CD14-positive monocyte (primary cell): ENCODE results near the gene HESX1. TPM values are rescaled to one million over a fixed set of nuclear protein-coding genes. Genes with fewer than 3 reads are reported as not detected.
A peak's percentile ranks its signal among the peaks of the same experiment; 100 is the strongest.

Experiments
- DNase-seq, 3 donors: peaks; one replicate each; pipeline ENCODE4 v3.0.0-alpha.2; 2011 to 2022
- H2AFZ ChIP-seq: 2 replicates; pipeline ENCODE4 v1.6.0; 2012; ENCODE audit warnings: mild to moderate bottlenecking, low read depth, low read length, inconsistent platforms; ENCODE audit not compliant: insufficient read depth, poor library complexity, severe bottlenecking
- H3K27ac ChIP-seq, 2 donors: 1 replicate in 1 of 2; 2 replicates in 1 of 2; pipeline ENCODE4 v1.5.1; 2012 to 2013; ENCODE audit warnings: low read length in 2 of 2, control low read depth in 1 of 2, inconsistent platforms in 1 of 2, low read depth in 1 of 2, mild to moderate bottlenecking in 1 of 2
- H3K27me3 ChIP-seq, 2 donors: one replicate each; pipeline versions ENCODE4 v1.6.0 to v1.6.1; 2011 to 2013; ENCODE audit warnings: low read length in 2 of 2; ENCODE audit not compliant: control insufficient read depth in 2 of 2, insufficient read depth in 2 of 2
- H3K36me3 ChIP-seq, 2 donors: replicated peaks in 1 of 2; 1 replicate in 1 of 2; 2 replicates in 1 of 2; pipeline versions ENCODE4 v1.5.1 to v1.6.1; 2012 to 2013; ENCODE audit warnings: low read length in 2 of 2, control low read depth in 1 of 2, inconsistent platforms in 1 of 2, mild to moderate bottlenecking in 1 of 2; ENCODE audit not compliant: insufficient read depth in 2 of 2, control insufficient read depth in 1 of 2
- H3K4me1 ChIP-seq, 2 donors: 1 replicate in 1 of 2; 2 replicates in 1 of 2; pipeline versions ENCODE4 v1.5.1 to v1.6.1; 2012 to 2013; ENCODE audit warnings: low read length in 2 of 2, control low read depth in 1 of 2, inconsistent platforms in 1 of 2, mild to moderate bottlenecking in 1 of 2, moderate library complexity in 1 of 2; ENCODE audit not compliant: insufficient read depth in 2 of 2, control insufficient read depth in 1 of 2
- H3K4me2 ChIP-seq: replicated peaks from 2 replicates; pipeline ENCODE3; 2012; ENCODE audit warnings: low read length, moderate library complexity, mild to moderate bottlenecking; ENCODE audit not compliant: poor library complexity, severe bottlenecking; ENCODE audit errors: extremely low read depth
- H3K4me3 ChIP-seq, 3 experiments: fragments of 200-600 bp in 1 of 3; sonication (generic) in 1 of 3; replicated peaks in 1 of 3; 1 replicate in 2 of 3; 2 replicates in 1 of 3; pipeline ENCODE4 v1.5.1; 2011 to 2013; ENCODE audit warnings: low read length in 3 of 3, mild to moderate bottlenecking in 3 of 3, control low read depth in 2 of 3, low read depth in 2 of 3, inconsistent platforms in 1 of 3, moderate library complexity in 1 of 3
- H3K79me2 ChIP-seq: 2 replicates; pipeline ENCODE4 v1.6.0; 2012; ENCODE audit warnings: mild to moderate bottlenecking, control low read depth, inconsistent platforms, low read length, moderate library complexity; ENCODE audit not compliant: insufficient read depth
- H3K9ac ChIP-seq: 2 replicates; pipeline ENCODE4 v1.6.0; 2017; ENCODE audit warnings: low read length, mild to moderate bottlenecking; ENCODE audit not compliant: insufficient read depth, poor library complexity, severe bottlenecking
- H3K9me3 ChIP-seq, 2 donors: replicated peaks in 1 of 2; 1 replicate in 1 of 2; 2 replicates in 1 of 2; pipeline versions ENCODE4 v1.5.1 to v1.6.1; 2012 to 2013; ENCODE audit warnings: low read length in 2 of 2, control low read depth in 1 of 2; ENCODE audit not compliant: control insufficient read depth in 1 of 2, insufficient read depth in 1 of 2
- H4K20me1 ChIP-seq: 2 replicates; pipeline ENCODE4 v1.6.0; 2012; ENCODE audit warnings: mild to moderate bottlenecking, low read length, control low read depth, moderate library complexity; ENCODE audit not compliant: insufficient read depth
- H3K27ac Mint-ChIP-seq, 7 donors: one replicate each; pipeline ENCODE4 v1.8.0; 2020; ENCODE audit warnings: mild to moderate bottlenecking in 7 of 7, mixed read lengths in 7 of 7, moderate library complexity in 6 of 7, inconsistent platforms in 2 of 7
- H3K27me3 Mint-ChIP-seq, 3 donors: one replicate each; pipeline ENCODE4 v1.8.0; 2021 to 2022; ENCODE audit warnings: low read depth in 3 of 3, mild to moderate bottlenecking in 3 of 3, mixed read lengths in 3 of 3, moderate library complexity in 3 of 3, inconsistent platforms in 1 of 3
- H3K36me3 Mint-ChIP-seq, 2 donors: one replicate each; pipeline ENCODE4 v1.8.0; 2020; ENCODE audit warnings: mixed read lengths in 2 of 2, inconsistent platforms in 1 of 2, mild to moderate bottlenecking in 1 of 2
- H3K4me1 Mint-ChIP-seq: one replicate; pipeline ENCODE4 v1.8.0; 2020; ENCODE audit warnings: mild to moderate bottlenecking, mixed read lengths
- H3K4me3 Mint-ChIP-seq, 2 donors: one replicate each; pipeline ENCODE4 v1.8.0; 2020; ENCODE audit warnings: mild to moderate bottlenecking in 2 of 2, mixed read lengths in 2 of 2, moderate library complexity in 1 of 2
- H3K9me3 Mint-ChIP-seq, 7 donors: one replicate each; pipeline ENCODE4 v1.8.0; 2020 to 2022; ENCODE audit warnings: mixed read lengths in 7 of 7, mild to moderate bottlenecking in 6 of 7, moderate library complexity in 6 of 7, inconsistent platforms in 2 of 7
- WGBS: methylation state at CpG from one replicate; pipeline ENCODE4 v1.1.5; 2013; ENCODE audit warnings: missing lambda C conversion rate; ENCODE audit not compliant: insufficient coverage; 5-methylcytosine and 5-hydroxymethylcytosine counted together
- intact Hi-C, 2 donors: fragments of 100-400 bp; cut with micrococcal nuclease; formaldehyde crosslinking; loops; one replicate each; pipeline versions ENCODE4 v1.15.0 to v1.15.1; 2023
- polyA plus RNA-seq, 3 donors: library from polyadenylated mRNA; depleted of rRNA in 1 of 3; unstranded in 2 of 3; stranded (reverse) in 1 of 3; fragments of 300-500 nt in 2 of 3; fragments of >200 nt in 1 of 3; fragmentation: Illumina TruSeq in 2 of 3; gene quantifications; 1 replicate in 2 of 3; 2 replicates in 1 of 3; pipeline ENCODE4 v1.2.3, GENCODE V29; 2012 to 2021
- TF ChIP-seq, protein P1 (sequence below): fragments of 200-600 bp; IDR thresholded peaks from one replicate; pipeline ENCODE4 v1.8.0; 2022; ENCODE audit warnings: antibody characterized with exemption, mild to moderate bottlenecking

Gene HESX1
- polyA plus RNA-seq, 3 donors: 0.22 to 0.83 (median 0.46) TPM

DNA sequence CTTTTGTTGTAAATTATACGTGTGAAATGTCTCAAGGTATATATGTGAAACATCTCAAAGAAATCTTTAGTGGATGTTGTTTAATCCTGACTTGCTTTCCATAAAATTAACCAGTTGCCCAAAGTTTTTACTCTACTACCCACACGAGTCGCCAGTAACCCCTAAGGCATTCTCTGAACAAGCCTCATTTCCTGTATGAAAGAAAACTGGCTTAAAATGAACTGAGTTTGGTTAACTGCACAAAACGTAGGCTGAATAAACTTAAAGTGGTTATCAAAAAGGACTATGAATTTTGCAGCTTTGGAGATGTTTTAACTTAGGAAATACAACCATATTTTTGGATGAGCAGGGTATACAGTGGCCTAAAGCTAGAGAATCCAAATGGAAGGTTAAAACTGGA lies 25.1 kb upstream of the HESX1 start:
- Histone ChIP-seq H3K4me1 (peaks cover 25 to 33% of the 10 kb centered on the region in 2 donors), H3K27me3 (no peaks in the 10 kb centered on the region), H4K20me1 (peaks cover 6% of the 10 kb centered on the region), H3K79me2 (peaks cover 23% of the 10 kb centered on the region), H2AFZ (peak overlapping the region; percentile 21), H3K9ac (no peak overlapping the region), H3K4me2 (no peak overlapping the region), H3K4me3 (no peak overlapping the region), H3K36me3 (no peaks in the 10 kb centered on the region), H3K27ac (no peak overlapping the region), H3K9me3 (no peaks in the 10 kb centered on the region)
- H3K4me1 Mint-ChIP-seq: peaks cover 30% of the 10 kb centered on the region
- intact Hi-C loops: no loop called here
- no peak for DNase-seq
- H3K9me3 Mint-ChIP-seq: no peaks in the 10 kb centered on the region
- no CpG with 5 or more reads among the region's 4 CpGs for WGBS
- H3K4me3 Mint-ChIP-seq: no peak overlapping the region
- no peak overlapping the region for H3K27ac Mint-ChIP-seq
- no peaks in the 10 kb centered on the region for H3K36me3 Mint-ChIP-seq
- TF ChIP-seq, protein P1, sequence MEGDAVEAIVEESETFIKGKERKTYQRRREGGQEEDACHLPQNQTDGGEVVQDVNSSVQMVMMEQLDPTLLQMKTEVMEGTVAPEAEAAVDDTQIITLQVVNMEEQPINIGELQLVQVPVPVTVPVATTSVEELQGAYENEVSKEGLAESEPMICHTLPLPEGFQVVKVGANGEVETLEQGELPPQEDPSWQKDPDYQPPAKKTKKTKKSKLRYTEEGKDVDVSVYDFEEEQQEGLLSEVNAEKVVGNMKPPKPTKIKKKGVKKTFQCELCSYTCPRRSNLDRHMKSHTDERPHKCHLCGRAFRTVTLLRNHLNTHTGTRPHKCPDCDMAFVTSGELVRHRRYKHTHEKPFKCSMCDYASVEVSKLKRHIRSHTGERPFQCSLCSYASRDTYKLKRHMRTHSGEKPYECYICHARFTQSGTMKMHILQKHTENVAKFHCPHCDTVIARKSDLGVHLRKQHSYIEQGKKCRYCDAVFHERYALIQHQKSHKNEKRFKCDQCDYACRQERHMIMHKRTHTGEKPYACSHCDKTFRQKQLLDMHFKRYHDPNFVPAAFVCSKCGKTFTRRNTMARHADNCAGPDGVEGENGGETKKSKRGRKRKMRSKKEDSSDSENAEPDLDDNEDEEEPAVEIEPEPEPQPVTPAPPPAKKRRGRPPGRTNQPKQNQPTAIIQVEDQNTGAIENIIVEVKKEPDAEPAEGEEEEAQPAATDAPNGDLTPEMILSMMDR: no peak
- H3K27me3 Mint-ChIP-seq: no peaks in the 10 kb centered on the region

DNA sequence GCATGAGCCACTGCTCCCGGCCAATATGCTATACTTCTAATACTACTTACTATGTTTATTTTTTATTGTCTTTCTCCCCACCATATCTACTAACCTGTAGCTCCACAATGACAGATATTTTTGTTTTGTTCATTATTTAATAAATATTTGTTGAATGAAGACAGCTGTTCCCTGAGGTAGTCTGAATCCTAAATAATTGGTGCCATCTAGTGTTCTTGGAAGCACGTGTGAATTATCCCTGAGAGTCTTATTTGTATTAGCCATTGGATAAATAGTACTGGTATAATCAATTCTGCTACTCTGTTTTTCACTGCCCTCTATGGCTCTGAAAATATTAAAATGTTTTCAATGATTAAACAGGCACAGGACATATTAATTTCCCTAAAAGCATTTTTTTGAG lies 22.1 kb upstream of the HESX1 start:
- no peak overlapping the region for H3K4me2 ChIP-seq
- Mint-ChIP-seq H3K4me3 (no peak overlapping the region), H3K36me3 (no peaks in the 10 kb centered on the region), H3K9me3 (peaks cover 0 to 3% (median 0%) of the 10 kb centered on the region in 7 donors), H3K4me1 (peaks cover 9% of the 10 kb centered on the region), H3K27ac (peak overlapping the region in 1 of 7 donors; percentile 31), H3K27me3 (no peaks in the 10 kb centered on the region)
- H3K4me3 ChIP-seq: no peak overlapping the region
- H3K9me3 ChIP-seq: no peaks in the 10 kb centered on the region
- TF ChIP-seq, protein P1: no peak
- intact Hi-C loops: no loop called here
- no peak overlapping the region for H2AFZ ChIP-seq
- no peaks in the 10 kb centered on the region for H3K27me3 ChIP-seq
- no peak overlapping the region for H3K27ac ChIP-seq
- H3K36me3 ChIP-seq: no peaks in the 10 kb centered on the region
- H3K4me1 ChIP-seq: peaks cover 9 to 13% of the 10 kb centered on the region in 2 donors
- no peaks in the 10 kb centered on the region for H3K79me2 ChIP-seq
- no peak for DNase-seq
- no peaks in the 10 kb centered on the region for H4K20me1 ChIP-seq
- no peak overlapping the region for H3K9ac ChIP-seq
- no CpG with 5 or more reads among the region's 2 CpGs for WGBS
